ENCODE data around the gene ARFGAP3. TPM values are rescaled to one million over a fixed set of nuclear protein-coding genes. Genes with fewer than 3 reads are reported as not detected.
"Not testable (repeated sequence)": the region's sequence is repeated elsewhere in the genome, so short reads cannot be mapped to it uniquely, and the experiment has no call there.

Gene ARFGAP3
- total RNA-seq, 4 donors from 2014 or later, result 40.6 to 67.9 (median 49.1) TPM

- H3K36me3 ChIP-seq, result no peaks in the 10 kb centered on the region
- TF ChIP-seq EP300 (IDR thresholded peaks at IDR 0.05), result no peak
- no peak for TF ChIP-seq POLR2AphosphoS5 (IDR thresholded peaks at IDR 0.05)
- TF ChIP-seq CTCF (IDR thresholded peaks at IDR 0.05), result no peak
- TF ChIP-seq POLR2A (IDR thresholded peaks at IDR 0.05), result no peak
- H3K4me3 ChIP-seq, result no peak overlapping the region
- no peak for ATAC-seq
- 83 to 93% methylated on average over 1 to 3 of the region's 18 CpGs for WGBS, 2 donors (ENCODE audit: low coverage in 1 of 2)
- H3K27ac ChIP-seq, result no peak overlapping the region
- no peaks in the 10 kb centered on the region for H3K27me3 ChIP-seq
- no peaks in the 10 kb centered on the region for H3K4me1 ChIP-seq
- H3K9me3 ChIP-seq, result no peaks in the 10 kb centered on the region
Measured at GRCh38 chr22:42760806-42761565, 96.1 kb downstream of the ARFGAP3 start.

GRCh38 chr22:42758931-42759629 is 98.0 kb downstream of the ARFGAP3 start:
- Histone ChIP-seq H3K4me3 (no peak overlapping the region), H3K4me1 (peaks cover 0 to 5% (median 0%) of the 10 kb centered on the region in 3 donors), H3K36me3 (no peaks in the 10 kb centered on the region), H3K27me3 (no peaks in the 10 kb centered on the region), H3K27ac (no peak overlapping the region), H3K9me3 (no peaks in the 10 kb centered on the region)
- no peak for ATAC-seq
- TF ChIP-seq POLR2AphosphoS5 (IDR thresholded peaks at IDR 0.05) (no peak), EP300 (IDR thresholded peaks at IDR 0.05) (no peak), POLR2A (IDR thresholded peaks at IDR 0.05) (no peak), CTCF (IDR thresholded peaks at IDR 0.05) (no peak)
- 88 to 89% methylated on average over 9 to 17 of the region's 23 CpGs for WGBS, 2 donors (ENCODE audit: low coverage in 1 of 2)

GRCh38 chr22:42755553-42755952 is 101.5 kb downstream of the ARFGAP3 start:
- not testable (repeated sequence) for H3K27me3 ChIP-seq, H3K27ac ChIP-seq, H3K4me3 ChIP-seq, H3K9me3 ChIP-seq, H3K36me3 ChIP-seq
- peak; percentile 50 for ATAC-seq
- 64 to 76% methylated on average over 3 to 5 of the region's 5 CpGs for WGBS, 2 donors (ENCODE audit: low coverage in 1 of 2)
- H3K4me1 ChIP-seq, result peaks cover 0 to 23% (median 0%) of the 10 kb centered on the region in 3 donors

- not testable (repeated sequence) for H3K27ac ChIP-seq, H3K36me3 ChIP-seq, H3K4me3 ChIP-seq, H3K9me3 ChIP-seq, H3K27me3 ChIP-seq, ATAC-seq
- 89% methylated on average over 5 of the region's 16 CpGs; no CpG with 5 or more reads in 1 of the 2 donors for WGBS, 2 donors (ENCODE audit: low coverage in 1 of 2)
- H3K4me1 ChIP-seq, result peaks cover 0 to 23% (median 0%) of the 10 kb centered on the region in 3 donors
Measured at GRCh38 chr22:42755121-42755520, 102.0 kb downstream of the ARFGAP3 start.

GRCh38 chr22:42754658-42755057 is 102.4 kb downstream of the ARFGAP3 start:
- H3K36me3 ChIP-seq, result no peaks in the 10 kb centered on the region
- H3K4me3 ChIP-seq, result no peak overlapping the region
- no peaks in the 10 kb centered on the region for H3K27me3 ChIP-seq
- H3K27ac ChIP-seq, result peak overlapping the region in 1 of 4 donors; percentile 70
- H3K4me1 ChIP-seq, result peaks cover 0 to 23% (median 0%) of the 10 kb centered on the region in 3 donors
- 43 to 68% methylated on average over 1 to 4 of the region's 6 CpGs for WGBS, 2 donors (ENCODE audit: low coverage in 1 of 2)
- H3K9me3 ChIP-seq, result no peaks in the 10 kb centered on the region
- peak; percentile 35 for ATAC-seq
- TF ChIP-seq POLR2A (IDR thresholded peaks at IDR 0.05) (no peak), POLR2AphosphoS5 (IDR thresholded peaks at IDR 0.05) (no peak), CTCF (IDR thresholded peaks at IDR 0.05) (no peak), EP300 (IDR thresholded peaks at IDR 0.05) (no peak)

GRCh38 chr22:42752912-42753311 is 104.2 kb downstream of the ARFGAP3 start:
- WGBS, 2 donors (ENCODE audit: low coverage in 1 of 2), result 69 to 81% methylated on average over 5 to 6 of the region's 7 CpGs

More at GRCh38 chr22:42752912-42753311, 104.2 kb downstream of the ARFGAP3 start:
- ATAC-seq, result no peak
- TF ChIP-seq EP300 (IDR thresholded peaks at IDR 0.05) (no peak), CTCF (IDR thresholded peaks at IDR 0.05) (no peak), POLR2A (IDR thresholded peaks at IDR 0.05) (no peak), POLR2AphosphoS5 (IDR thresholded peaks at IDR 0.05) (no peak)
- Histone ChIP-seq H3K4me3 (no peak overlapping the region), H3K9me3 (no peaks in the 10 kb centered on the region), H3K4me1 (peaks cover 0 to 38% (median 0%) of the 10 kb centered on the region in 3 donors), H3K27me3 (no peaks in the 10 kb centered on the region), H3K36me3 (no peaks in the 10 kb centered on the region), H3K27ac (peak overlapping the region in 3 of 4 donors; percentile 70 to 74 (median 73))

All from gastroesophageal sphincter (tissue), 4 donors.